GM19240 (cell line): ENCODE results near the gene DGUOK.
"Not testable (repeated sequence)": the region's sequence is repeated elsewhere in the genome, so short reads cannot be mapped to it uniquely, and the experiment has no call there.

Experiments
- DNase-seq: peaks from one replicate; pipeline ENCODE4 v3.0.0; 2011; ENCODE audit warnings: low spot score; ENCODE audit not compliant: insufficient read length

DGUOK gene

DNA sequence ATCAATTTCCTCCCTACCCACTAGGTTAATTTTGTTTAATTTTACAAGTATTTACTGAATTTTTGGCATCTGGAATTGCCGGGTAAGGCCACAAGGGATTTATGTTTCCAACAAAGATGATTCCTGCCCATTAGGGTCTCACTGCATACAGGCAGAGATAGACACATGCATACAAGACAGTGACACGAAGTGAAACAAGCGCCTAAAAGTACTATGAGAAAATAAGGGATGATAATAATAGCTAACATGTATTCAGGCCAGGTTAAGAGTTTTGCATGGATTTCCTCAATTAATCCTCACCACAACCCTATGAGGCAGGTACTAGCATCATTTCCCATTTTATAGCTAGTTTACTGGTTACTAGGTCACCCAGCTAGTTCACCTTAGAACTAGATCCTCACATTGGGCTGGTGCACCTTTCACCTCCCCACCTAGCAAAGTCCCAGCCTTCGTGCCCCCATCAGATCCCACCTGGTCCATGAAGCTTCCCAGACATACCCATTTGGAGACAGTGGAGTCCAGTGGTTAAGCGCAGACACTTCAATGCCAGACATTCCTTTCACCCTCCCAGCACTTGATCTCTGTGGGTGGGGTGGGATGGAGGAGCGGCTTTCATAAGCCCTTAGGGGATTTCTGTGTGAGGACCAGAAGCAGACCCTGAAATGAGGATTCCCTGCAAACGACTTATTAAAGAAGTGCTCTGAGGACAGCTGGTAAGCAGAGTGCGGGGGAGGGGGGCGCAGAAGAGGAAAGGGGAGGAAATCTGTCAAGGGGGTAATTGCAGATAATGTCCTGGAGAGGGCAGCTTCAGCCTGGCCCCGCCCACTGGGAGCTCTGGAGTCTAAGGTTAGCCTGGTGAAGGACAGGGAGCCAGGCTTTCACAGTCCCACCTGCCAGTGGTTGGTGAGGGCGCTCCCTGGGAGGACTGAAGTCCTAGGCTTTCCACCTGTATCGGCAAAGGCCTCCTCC, 5.8 kb upstream of the DGUOK start:
- no peak for DNase-seq

DNA sequence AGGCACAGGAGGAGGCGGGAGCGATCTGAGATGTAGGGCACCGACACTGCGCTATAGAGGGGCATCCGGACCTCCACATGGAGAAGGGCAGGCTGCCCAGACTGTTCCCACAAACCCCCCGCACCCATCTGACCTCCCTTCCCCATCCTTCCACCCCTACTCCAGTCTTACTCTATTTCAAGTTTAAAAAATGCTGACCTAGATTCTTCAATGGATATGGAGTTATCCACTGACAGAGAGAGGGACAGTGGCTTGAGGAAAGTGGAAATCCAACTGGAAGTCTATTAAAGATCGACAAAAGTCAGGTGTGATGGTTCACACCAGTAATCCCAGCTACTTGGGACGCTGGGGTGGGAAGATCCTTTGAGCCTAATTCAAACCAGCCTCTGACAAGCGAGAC, 5.1 kb upstream of the DGUOK start:
- no peak for DNase-seq

DNA sequence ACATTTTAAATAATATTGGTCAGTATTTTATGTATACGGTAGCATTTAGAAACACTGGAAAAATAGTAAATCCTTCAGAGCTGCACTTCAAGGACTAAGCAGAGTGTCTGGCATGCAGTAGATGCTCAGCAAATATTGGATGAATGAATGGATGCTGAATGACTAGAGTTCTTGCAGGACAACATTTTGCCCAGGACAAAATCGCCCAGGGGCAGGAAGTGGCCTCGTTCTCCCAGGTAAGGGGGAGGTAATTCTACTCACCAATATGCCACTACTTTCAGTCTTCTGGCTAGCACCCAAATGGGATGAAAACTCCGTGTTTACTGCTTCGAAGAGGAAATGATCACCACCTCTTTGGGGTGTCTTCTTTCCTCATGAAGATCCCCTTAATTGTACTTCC, 4.0 kb upstream of the DGUOK start:
- no peak for DNase-seq

DNA sequence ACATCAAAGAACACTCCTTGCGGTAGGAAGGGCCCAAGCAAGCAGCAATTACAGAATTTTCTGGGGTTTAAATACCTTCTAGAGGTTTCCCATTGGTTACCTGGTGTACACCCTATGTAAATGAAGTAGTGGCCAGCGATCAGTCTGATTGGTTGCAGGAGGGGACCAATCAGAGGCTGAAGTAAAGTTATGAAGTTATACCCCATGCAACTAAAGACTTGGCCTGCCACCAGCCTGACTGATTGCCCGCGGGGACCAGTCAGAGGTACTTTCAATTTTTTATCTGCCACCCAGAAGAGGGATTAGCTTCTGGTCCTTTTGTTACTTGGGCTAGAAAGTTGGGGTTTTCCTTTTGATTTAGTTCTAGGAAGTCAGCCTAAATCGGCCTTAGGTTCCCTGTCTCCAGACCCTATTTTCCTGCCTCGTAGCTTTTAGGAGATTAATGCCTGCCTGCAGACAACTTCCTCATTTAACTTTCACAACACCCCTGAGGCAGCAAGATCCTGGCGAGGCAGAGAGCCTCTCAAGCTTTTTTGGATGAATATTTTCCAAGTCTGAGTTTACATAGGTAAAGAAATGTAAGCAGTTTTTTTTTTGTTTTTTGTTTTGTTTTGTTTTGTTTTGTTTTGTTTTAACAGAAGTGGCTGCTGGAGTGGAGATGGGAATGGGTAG, 1.5 kb upstream of the DGUOK start:
- no peak for DNase-seq

DNA sequence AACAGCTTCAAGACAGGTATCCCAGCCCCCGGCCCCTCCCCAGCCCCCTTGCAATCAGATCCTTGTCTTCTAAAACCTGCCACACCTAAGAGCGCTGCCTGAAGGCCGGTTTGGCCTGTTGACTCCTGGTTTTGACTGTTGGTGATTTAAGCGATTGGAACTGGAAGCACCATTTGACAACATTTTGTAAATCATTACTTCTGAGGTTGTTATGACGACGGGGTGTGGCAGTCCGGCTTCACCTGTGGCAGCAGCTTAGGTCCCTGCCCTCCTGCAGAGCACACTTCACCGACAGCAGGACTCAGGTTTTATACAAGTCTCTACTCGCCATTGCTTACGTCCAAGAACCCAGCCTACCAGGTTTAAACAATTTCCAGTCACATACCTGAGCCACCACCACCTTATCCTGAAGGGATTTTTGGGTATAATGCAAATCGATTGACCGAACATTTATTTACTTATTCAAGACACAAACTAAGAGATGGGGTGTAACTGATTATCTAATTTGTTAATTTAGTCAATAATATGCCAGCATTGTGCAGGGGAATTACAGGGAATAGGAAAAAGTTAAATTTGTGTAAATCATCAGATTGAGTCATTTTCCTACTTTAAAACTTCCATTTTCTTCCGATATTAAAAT, 707 bp upstream of the DGUOK start:
- DNase-seq, result no peak

DNA sequence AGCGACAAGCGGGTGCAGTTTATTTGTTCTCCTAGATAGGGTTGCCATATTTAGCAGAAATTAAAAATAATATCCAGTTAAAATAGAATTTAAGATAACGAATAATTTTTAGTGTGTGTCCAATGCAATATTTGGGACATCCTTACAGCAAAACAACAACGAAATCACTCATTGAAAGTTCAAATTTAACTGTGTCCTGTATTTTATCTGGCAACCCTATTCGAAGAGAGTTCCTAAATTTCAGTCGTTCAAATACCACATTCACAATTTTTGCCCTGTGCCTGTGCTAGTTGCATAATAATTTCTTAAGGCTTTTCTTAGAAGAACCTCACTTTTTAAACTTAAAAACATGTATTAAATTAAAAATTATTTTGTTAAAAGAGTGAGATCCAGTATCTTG, 664 bp downstream of the DGUOK start:
- no peak for DNase-seq

DNA sequence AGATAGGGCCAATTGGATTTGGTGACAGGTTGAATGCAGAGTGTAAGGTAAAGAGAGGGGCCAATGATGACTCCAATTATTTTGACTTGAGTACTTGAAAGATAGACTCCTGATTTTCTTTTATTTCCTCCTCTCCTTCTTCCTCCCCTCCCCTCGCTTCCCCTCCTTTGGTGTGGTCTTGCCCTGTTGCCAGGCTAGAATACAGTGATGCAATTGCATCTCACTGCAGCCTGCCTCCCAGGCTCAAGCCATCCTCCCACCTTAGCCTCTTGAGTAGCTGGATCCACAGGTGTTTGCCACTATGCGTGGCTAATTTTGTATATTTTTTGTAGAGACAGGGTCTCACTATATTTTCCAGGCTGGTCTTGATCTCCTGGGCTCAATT, 2.3 kb downstream of the DGUOK start:
- no peak for DNase-seq

DNA sequence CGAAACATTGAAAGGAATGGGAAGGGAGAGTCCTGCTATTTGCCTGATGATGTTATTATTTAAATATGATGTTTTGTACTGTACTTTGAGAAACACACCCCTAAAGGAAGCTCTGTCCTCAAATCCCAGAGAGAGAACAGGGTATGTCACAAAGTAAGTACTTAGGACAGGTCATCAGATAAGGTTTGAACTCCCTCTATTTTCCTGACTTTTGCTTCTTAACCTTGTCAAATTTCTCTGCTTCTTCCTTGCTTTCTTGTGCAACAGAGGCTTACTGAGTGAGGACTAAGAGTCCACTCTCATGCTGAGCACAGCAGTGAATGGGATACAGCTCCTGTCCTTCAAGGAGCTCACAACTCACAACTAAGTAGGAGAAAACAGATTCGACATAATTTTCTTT, 3.7 kb downstream of the DGUOK start:
- DNase-seq, result no peak

DNA sequence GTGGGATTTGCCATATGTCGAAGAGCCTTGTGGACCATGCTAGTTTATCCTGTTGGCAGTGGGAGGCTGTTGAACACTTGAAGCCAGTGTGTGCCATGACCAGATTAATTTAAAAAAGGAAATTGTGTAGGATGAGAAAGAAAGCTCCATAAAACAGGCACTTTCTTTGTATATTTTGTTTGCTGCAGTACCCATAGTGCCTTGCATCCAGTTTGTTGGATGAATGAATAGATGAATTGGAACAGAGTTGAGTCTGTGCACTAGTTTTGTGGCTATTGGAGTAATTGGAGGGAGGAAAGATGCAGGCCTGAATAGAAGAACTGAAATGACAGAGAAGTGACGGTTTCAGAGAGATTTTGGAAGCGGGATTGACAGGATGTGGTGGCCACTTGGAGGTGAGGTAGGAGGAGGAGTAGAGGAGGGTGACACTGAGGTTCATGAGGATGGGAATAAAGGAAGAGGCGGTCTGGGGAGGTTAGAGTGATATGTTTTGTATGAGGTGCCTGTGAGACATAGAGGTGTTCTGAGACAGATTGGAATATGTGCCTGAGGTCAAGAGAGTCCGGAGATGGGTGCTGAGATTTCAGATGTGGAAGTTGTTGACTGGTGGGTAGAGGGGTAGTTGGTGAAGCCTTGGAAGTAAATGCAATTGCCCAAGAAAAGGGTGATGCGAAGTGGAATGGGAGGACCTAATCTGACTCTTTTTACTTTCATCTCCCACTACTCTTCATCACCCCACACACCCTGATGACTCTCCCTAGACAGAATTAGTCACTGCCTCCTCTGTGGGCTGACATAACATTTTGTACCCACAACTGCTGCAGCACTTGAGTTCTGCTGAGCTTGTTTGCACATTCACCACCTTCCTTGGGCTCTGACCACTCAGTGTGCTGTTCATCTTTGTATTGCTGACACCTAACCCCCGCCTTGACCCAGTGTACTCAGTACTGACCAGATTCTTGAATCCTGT, 5.1 kb downstream of the DGUOK start:
- DNase-seq, result no peak

DNA sequence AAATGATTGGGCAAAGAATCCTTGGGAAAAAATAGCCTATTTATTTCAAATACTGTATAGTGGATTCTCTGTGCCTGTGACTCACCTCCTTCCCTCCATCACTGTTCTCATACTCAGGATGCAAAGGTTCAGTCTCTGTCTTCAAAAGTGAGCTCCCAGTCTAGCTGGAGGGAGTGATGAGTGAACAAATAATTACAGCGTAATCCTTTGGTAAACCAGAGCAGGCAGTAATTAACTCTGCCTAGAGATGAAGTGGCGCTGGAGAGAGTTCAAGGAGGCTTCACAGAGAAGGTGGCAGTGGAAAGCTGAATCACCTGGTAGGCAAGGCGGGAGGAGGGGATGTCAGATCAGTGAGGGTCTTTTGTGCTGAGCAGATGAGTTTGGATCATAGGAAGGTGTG, 6.5 kb downstream of the DGUOK start:
- DNase-seq, result no peak

DNA sequence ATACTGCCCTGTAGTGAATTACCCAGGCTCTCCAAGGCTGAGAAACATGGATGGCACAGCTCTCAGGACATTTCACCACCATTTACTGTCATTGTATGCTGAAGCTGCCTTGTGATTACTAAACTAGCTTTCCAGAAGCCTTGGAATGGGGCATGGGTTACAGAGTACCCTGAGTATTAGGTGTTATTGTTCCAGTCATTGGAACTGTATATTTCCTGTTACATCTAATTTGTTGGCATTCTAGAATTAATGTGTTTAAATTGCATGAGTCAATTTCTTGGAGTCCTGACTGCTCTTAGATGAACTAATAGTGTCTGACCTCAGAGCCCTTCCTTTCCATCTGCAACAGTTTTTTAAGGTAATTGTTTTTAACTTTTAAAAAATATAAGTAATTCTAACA, 9.0 kb downstream of the DGUOK start:
- no peak for DNase-seq

DNA sequence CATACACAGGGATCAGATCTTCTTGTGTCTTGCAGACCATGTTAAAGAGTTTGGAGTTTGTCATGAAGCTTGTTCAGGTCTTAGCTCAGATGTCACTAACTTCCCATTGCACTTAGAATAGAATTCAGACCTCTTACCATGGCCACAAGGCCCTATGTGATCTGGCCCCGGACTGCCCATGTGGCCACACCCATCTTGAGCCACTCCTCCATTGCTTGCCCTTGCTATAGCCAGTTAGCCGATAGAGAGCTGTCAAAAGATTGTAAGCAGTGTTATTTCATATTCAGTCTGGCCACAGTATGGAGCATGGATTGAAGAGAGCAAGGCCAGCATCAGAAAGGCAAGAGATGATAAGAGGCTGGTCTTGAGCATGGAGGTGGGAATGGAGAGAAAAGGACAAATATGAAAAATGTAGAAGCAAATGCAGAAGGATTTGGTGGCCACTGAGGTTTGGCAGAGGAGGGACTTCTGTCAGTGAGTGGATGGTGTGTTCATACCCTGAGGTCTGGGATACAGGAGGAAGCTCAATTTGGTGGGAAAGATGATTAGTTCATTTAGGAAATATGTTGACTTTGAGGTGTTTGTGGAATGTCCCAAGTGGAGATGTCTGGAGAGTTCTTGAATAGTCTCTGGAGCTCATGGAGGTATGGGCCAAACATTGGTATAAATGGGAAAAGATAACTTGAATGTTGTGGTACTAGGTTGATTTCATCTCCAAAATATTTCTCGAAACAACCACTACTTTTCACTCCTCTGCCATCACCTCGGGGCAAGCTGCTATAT, 10.6 kb downstream of the DGUOK start:
- DNase-seq, result no peak

DNA sequence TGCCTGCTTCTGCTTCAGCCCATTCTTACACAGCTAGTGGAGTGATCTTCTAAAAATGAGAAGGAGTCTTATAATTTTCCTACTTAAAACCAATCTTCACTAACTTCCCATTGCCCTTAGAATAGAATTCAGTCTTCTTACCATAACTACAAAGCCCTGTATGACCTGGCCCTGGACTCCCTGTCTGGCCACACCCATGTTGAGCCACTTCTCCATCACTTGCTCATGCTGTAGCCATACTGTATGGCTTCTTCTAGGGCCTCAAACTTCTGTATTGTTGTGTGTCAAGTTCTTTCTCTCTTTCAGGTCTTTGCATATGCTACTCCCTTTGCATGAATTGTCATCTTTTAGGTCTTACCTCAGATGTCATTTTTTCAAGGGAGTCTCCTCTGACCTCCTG, 11.2 kb downstream of the DGUOK start:
- no peak for DNase-seq

DNA sequence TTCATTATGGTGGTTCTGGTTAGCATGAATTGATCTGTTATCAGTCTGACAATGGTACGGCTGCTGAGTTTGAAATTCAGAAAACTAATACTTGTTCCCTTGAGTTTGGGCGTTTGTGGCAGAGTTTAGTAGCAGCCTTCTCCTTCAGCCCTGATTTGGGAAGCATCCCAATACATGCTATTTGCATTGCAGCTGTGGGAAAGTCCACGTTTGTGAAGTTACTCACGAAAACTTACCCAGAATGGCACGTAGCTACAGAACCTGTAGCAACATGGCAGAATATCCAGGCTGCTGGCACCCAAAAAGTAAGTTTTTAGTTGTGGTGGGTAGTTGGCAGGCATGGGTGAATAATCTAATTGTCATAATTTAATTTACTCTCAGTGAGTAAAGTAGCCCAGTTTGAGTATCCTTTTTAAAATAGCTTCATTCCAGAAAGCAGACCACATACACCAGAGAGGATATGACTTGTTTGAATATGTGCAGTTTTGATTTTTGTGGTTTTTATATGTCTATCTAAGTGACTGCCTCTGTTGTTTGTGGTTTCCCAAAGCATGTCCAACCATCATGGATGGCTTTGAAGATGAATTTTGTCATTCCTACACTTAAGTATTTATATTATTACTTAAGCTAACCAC, 12.2 kb downstream of the DGUOK start:
- no peak for DNase-seq

DNA sequence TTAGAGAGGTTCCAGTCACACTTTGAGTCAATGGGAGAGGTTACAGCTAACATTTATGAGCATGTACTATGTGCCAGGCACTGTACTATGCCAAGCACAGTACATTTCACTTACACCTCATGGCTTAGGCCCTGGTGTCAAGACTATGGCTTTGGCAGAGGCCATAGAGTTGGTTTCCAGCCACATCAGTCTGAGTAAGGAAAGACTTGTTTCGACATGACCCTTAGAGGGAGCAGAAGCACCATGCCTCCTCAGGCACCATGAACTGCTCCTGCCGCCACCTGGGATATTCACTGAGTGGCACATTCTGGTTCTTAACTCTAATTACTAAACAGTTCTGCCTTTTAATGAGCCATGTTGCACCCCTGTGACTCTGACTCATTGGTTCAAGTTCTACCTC, 12.7 kb downstream of the DGUOK start:
- DNase-seq, result no peak

DNA sequence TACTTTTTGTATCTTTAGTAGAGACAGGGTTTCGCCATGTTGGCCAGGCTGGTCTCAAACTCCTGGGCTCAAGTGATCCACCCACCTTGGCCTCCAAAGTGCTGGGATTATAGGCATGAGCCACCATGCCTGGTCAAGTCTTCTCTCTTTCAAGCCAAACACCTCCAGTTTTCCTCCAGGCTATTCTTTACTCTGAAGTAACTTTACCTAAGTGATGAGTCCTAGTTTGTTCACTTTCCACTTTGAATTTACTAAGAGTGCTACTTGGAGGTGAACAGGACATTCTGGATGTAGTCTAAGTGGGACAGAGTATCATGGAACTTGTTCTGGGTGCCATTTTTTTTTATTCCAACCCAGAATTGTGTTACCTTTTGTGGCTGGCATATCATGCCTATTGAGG, 13.4 kb downstream of the DGUOK start:
- not testable (repeated sequence) for DNase-seq

DNA sequence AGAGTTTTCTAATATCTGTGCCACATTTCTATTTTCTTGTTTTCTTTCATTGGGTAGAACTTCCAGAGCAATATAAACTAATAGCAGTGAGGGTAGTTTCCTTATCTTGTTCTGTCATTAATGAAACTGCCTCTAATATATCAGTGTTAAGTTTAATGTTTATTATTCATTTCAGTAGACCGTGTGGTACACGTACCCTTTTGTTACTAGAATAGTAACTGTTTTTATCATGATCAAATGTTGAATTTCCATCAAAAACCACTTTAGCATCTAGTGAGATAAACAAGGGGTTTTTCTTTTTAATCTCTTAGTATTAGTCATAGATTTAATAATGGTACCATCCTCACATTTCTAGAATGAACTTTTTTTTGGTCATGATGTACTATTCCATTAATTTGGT, 16.0 kb downstream of the DGUOK start:
- no peak for DNase-seq

DNA sequence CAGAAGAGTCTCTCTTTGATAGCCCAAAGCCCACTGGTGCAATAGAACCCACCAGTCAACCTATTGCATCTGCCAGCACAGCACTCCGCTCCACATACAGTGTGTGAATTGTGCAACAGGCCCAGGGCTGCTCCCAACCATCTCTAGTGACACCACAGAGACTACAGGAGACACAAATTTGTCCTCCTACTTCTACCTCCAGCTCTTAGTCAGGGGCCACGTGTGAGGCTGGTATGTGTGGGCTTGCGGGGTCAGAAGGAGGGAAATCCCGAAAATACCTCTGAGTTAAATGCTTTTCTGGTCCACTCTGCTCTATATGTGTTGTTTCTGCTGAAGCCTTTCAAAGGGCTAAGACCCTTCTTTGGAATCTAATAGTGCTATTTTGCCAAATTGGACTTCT, 18.0 kb downstream of the DGUOK start:
- DNase-seq, result no peak

DNA sequence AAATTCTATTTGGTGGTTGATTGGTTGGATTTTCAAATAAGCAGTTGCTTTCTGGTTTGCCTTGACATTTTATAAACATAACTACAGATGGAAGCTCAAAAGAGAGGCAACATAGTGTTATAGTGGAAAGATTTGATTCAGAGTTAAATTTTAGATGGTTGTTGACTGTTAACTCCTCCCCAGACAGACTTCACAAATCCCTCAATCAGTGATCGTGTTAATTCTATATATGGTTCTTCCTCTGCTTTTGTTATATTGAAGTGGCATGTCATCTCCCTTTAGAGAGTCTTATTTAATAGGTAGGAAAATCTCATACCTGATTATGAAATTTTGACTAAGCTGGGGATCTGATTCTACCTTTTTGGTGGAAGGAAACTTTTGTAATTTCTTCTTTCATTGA, 19.5 kb downstream of the DGUOK start:
- DNase-seq, result no peak

DNA sequence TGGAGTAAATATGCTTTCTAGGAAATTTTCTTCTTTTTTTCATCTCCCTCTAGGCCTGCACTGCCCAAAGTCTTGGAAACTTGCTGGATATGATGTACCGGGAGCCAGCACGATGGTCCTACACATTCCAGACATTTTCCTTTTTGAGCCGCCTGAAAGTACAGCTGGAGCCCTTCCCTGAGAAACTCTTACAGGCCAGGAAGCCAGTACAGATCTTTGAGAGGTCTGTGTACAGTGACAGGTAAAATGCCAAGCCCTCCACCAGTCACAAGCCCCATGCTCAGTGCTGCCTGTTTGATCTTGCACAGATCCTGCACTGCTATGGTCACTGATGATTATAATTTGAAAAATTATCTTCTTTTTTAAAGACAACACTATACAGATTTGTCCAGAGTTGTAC, 20.0 kb downstream of the DGUOK start:
- DNase-seq, result no peak
